Upper lobe of right lung (tissue), 1 donor: Measurements from ENCODE around the gene PCSK9. TPM values are rescaled to one million over a fixed set of nuclear protein-coding genes. Genes with fewer than 3 reads are reported as not detected.

Experiments used
- ATAC-seq: fragments of 200-7000 bp; cut with Tn5 transposase; one replicate; pipeline ENCODE4 v1.9.1; 2020; ENCODE audit warnings: mild to moderate bottlenecking, moderate library complexity
- DNase-seq: peaks from one replicate; pipeline ENCODE4 v3.0.0-alpha.2; 2020
- H3K27ac ChIP-seq: fragments of 200-600 bp; one replicate; pipeline ENCODE4 v1.8.0; 2022
- H3K27me3 ChIP-seq: fragments of 200-600 bp; one replicate; pipeline ENCODE4 v1.8.0; 2022; ENCODE audit warnings: mild to moderate bottlenecking
- H3K36me3 ChIP-seq: fragments of 200-600 bp; one replicate; pipeline ENCODE4 v1.8.0; 2022
- H3K4me1 ChIP-seq: fragments of 200-600 bp; one replicate; pipeline ENCODE4 v1.8.0; 2022
- H3K4me3 ChIP-seq: fragments of 200-600 bp; one replicate; pipeline ENCODE4 v1.8.0; 2022; ENCODE audit warnings: mild to moderate bottlenecking
- H3K9me3 ChIP-seq: fragments of 200-600 bp; one replicate; pipeline ENCODE4 v1.8.0; 2022
- CTCF ChIP-seq: fragments of 200-600 bp; IDR thresholded peaks from one replicate; pipeline ENCODE4 v1.8.0; 2022; ENCODE audit warnings: antibody characterized with exemption
- intact Hi-C: fragments of 100-400 bp; cut with DNase I; formaldehyde crosslinking; loops from one replicate; pipeline ENCODE4 v1.11.0; 2022
- total RNA-seq: library from RNA; stranded (reverse); fragmentation: NEBNext Ultra II Directional; extraction: Animal tissue kit (Norgen Biotek cat#: 25700); gene quantifications from one replicate; pipeline ENCODE4 v1.2.1, GENCODE V29; 2021
- donor health status: DM: no; HTN: yes; CAD: no; lungs with severe emphysema.

PCSK9 gene
- total RNA-seq, 1 donor from 2014 or later, result 23.5 TPM

DNA sequence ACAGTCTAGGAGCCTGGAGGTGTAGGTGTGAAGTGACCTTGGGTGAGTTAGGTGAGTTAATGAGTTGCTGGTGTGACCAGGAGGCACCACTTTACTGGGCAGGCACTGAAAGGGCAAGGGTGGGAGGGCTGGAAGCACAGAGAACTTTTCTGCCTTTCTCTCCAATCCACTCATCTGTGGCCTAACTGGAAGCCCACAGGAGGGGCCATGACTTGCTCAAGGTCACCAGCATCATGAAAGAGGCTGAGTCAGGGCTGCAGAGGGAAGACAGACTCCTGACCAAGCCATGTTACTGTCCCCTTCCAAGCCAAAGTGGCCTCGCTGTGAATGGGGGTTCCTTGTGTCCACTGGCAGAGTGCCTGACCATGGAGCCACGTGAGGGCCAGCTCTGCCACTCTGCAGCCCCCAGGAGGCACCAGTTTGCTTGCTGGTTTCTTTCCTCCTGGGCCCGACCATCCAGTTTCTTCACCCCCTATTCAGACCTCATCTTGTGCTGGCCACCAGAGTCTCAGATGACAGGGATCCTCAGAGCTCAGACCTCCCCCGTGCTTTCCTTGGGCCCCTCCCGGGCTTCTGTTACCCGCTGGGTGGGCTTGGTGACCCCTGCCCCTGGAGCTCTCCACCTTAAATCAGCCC lies 44.9 kb upstream of the PCSK9 start:
- no peak for ATAC-seq

DNA sequence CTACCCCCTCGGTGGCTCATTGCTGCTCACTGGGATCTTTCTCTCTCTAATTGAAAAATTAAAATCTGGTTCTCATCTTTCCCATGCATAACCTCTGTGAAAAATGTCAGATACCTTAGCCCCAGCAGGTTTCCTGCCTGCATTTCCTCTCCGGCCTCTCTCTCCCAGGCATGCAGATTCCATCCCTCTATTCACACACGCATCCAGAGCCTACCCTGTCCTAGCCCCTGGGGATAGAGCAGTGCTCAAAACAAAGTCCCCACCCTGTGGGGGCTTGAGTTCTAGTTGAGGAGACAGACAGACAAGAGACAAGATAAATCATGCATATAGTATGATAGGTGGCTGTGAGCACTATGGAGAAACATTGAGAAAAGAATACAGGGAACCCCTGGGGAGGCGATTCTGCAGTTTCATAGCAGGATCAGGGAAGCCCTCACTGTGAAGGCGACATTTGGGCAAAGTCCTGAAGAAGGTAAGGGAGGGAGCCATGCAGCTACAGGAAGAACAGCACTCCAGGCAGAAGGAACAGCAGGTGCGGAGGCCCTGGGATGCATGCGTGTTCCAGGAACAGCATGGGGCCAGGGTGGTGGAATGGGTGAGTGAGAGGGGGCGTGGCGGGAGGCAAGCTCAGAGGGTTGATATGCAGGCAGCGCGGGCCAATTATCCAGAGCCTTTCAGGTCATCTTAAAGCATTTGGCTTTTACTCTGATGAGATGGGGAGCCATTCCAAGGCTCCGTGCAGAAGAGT lies 44.2 kb upstream of the PCSK9 start:
- intact Hi-C loops, result loop anchor here (5.0 kb wide), 1 partner anchor 48 kb away; no protein-coding TSS in a partner anchor
- Histone ChIP-seq H3K36me3 (no peaks in the 10 kb centered on the region), H3K4me3 (no peak overlapping the region), H3K9me3 (no peaks in the 10 kb centered on the region), H3K27me3 (peaks cover 43% of the 10 kb centered on the region), H3K27ac (no peak overlapping the region), H3K4me1 (no peaks in the 10 kb centered on the region)
- TF ChIP-seq CTCF, result no peak
- ATAC-seq (no peak), DNase-seq (no peak)

More for the DNA sequence above, 44.9 kb upstream of the PCSK9 start:
- no peak overlapping the region for H3K27ac ChIP-seq
- H3K9me3 ChIP-seq, result no peaks in the 10 kb centered on the region
- intact Hi-C loops, result no loop called here
- no peak overlapping the region for H3K4me3 ChIP-seq
- DNase-seq, result no peak
- no peak for TF ChIP-seq CTCF
- H3K4me1 ChIP-seq, result no peaks in the 10 kb centered on the region
- H3K36me3 ChIP-seq, result no peaks in the 10 kb centered on the region
- H3K27me3 ChIP-seq, result peaks cover 42% of the 10 kb centered on the region

DNA sequence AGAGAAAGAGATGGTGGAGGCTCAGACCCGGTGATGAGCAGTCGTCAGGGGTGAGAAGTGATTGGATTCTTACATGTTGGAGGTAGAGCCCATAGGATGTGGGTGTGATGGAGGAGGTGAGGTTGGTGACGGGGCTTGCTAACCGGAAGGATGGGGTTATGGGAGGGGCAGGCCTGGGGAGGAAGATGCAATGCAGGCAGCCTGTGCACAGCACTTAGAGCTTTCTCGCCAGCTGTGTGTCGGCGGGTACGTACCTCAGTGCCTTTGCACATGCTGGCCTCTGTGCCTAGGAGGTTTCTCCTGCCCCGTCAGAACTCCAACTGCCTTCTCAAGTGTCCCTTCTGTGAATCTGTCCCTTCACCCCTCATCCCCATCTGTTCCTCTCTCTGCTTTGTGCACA lies 43.5 kb upstream of the PCSK9 start:
- no peaks in the 10 kb centered on the region for H3K36me3 ChIP-seq
- intact Hi-C loops, result loop anchor here (5.0 kb wide), 1 partner anchor 49 kb away; no protein-coding TSS in a partner anchor

GRCh38 chr1:54996359-54996868 lies 42.9 kb upstream of the PCSK9 start:
- H3K27me3 ChIP-seq, result peaks cover 48% of the 10 kb centered on the region
- TF ChIP-seq CTCF, result peak; percentile 74
- no peaks in the 10 kb centered on the region for H3K36me3 ChIP-seq
- no peak overlapping the region for H3K27ac ChIP-seq
- intact Hi-C loops, result loop anchor here (5.0 kb wide), 1 partner anchor 49 kb away; no protein-coding TSS in a partner anchor
- H3K4me3 ChIP-seq, result no peak overlapping the region
- no peaks in the 10 kb centered on the region for H3K9me3 ChIP-seq
- no peaks in the 10 kb centered on the region for H3K4me1 ChIP-seq
- ATAC-seq (peak; percentile 92), DNase-seq (peak; percentile 89)

More for the DNA sequence above, 43.5 kb upstream of the PCSK9 start:
- H3K27ac ChIP-seq, result no peak overlapping the region
- H3K27me3 ChIP-seq, result peaks cover 48% of the 10 kb centered on the region
- no peaks in the 10 kb centered on the region for H3K4me1 ChIP-seq
- no peak for ATAC-seq
- no peaks in the 10 kb centered on the region for H3K9me3 ChIP-seq
- DNase-seq, result no peak
- H3K4me3 ChIP-seq, result no peak overlapping the region
- no peak for TF ChIP-seq CTCF

GRCh38 chr1:54996869-54997710 lies 42.3 kb upstream of the PCSK9 start:
- peak; percentile 5 for ATAC-seq
- Histone ChIP-seq H3K27ac (no peak overlapping the region), H3K36me3 (no peaks in the 10 kb centered on the region), H3K4me3 (no peak overlapping the region), H3K9me3 (no peaks in the 10 kb centered on the region), H3K4me1 (no peaks in the 10 kb centered on the region), H3K27me3 (peaks cover 53% of the 10 kb centered on the region)
- intact Hi-C loops, result loop anchor here (5.0 kb wide), 1 partner anchor 50 kb away; no protein-coding TSS in a partner anchor
- no peak for DNase-seq
- no peak for TF ChIP-seq CTCF
